ENCODE data around the gene DNAJB13. TPM values are rescaled to one million over a fixed set of nuclear protein-coding genes. Genes with fewer than 3 reads are reported as not detected.
"Not testable (repeated sequence)": the region's sequence is repeated elsewhere in the genome, so short reads cannot be mapped to it uniquely, and the experiment has no call there.

DNAJB13 gene
- polyA plus RNA-seq, 2 donors: not detected

GRCh38 chr11:73982990-73983740 is 32.3 kb downstream of the DNAJB13 start:
- H3K27me3 ChIP-seq (ENCODE audit: control insufficient read depth in 1 of 2, insufficient read depth in 2 of 2, low read length in 2 of 2): no peaks in the 10 kb centered on the region
- no peaks in the 10 kb centered on the region for H3K9me3 ChIP-seq (ENCODE audit: control insufficient read depth in 2 of 2, insufficient read depth in 1 of 2, low read depth in 1 of 2, low read length in 1 of 2)
- H3K4me3 ChIP-seq (ENCODE audit: low read depth in 1 of 2, low read length in 2 of 2): peak overlapping the region; percentile 49 to 53
- H3K27ac ChIP-seq (ENCODE audit: low read depth in 2 of 2, low read length in 1 of 2): peak overlapping the region; percentile 90 to 93
- H3K36me3 ChIP-seq (ENCODE audit: control insufficient read depth in 2 of 2, insufficient read depth in 2 of 2, low read length in 1 of 2): no peaks in the 10 kb centered on the region
- WGBS, 2 donors: 0 to 1% methylated on average over 52 to 56 of the region's 56 CpGs
- H3K4me1 ChIP-seq (ENCODE audit: control insufficient read depth in 2 of 2, insufficient read depth in 2 of 2, low read length in 1 of 2): no peaks in the 10 kb centered on the region

- Histone ChIP-seq H3K9me3 (ENCODE audit: control insufficient read depth in 2 of 2, insufficient read depth in 1 of 2, low read depth in 1 of 2, low read length in 1 of 2) (no peaks in the 10 kb centered on the region), H3K27me3 (ENCODE audit: control insufficient read depth in 1 of 2, insufficient read depth in 2 of 2, low read length in 2 of 2) (no peaks in the 10 kb centered on the region), H3K36me3 (ENCODE audit: control insufficient read depth in 2 of 2, insufficient read depth in 2 of 2, low read length in 1 of 2) (no peaks in the 10 kb centered on the region), H3K4me3 (ENCODE audit: low read depth in 1 of 2, low read length in 2 of 2) (peak overlapping the region; percentile 49 to 53), H3K27ac (ENCODE audit: low read depth in 2 of 2, low read length in 1 of 2) (peak overlapping the region; percentile 11 to 93), H3K4me1 (ENCODE audit: control insufficient read depth in 2 of 2, insufficient read depth in 2 of 2, low read length in 1 of 2) (no peaks in the 10 kb centered on the region)
- WGBS, 2 donors: 51 to 55% methylated on average over 18 of the region's 18 CpGs
These were observed 33.1 kb downstream of the DNAJB13 start for GRCh38 chr11:73983741-73984538.

- H3K9me3 ChIP-seq (ENCODE audit: control insufficient read depth in 2 of 2, insufficient read depth in 1 of 2, low read depth in 1 of 2, low read length in 1 of 2); H3K4me1 ChIP-seq (ENCODE audit: control insufficient read depth in 2 of 2, insufficient read depth in 2 of 2, low read length in 1 of 2); H3K27me3 ChIP-seq (ENCODE audit: control insufficient read depth in 1 of 2, insufficient read depth in 2 of 2, low read length in 2 of 2); H3K27ac ChIP-seq (ENCODE audit: low read depth in 2 of 2, low read length in 1 of 2); H3K4me3 ChIP-seq (ENCODE audit: low read depth in 1 of 2, low read length in 2 of 2); H3K36me3 ChIP-seq (ENCODE audit: control insufficient read depth in 2 of 2, insufficient read depth in 2 of 2, low read length in 1 of 2): not testable (repeated sequence)
- 91 to 96% methylated on average over 4 of the region's 4 CpGs for WGBS, 2 donors
These were observed 34.8 kb downstream of the DNAJB13 start for GRCh38 chr11:73985661-73986060.

- no peaks in the 10 kb centered on the region for H3K27me3 ChIP-seq (ENCODE audit: control insufficient read depth in 1 of 2, insufficient read depth in 2 of 2, low read length in 2 of 2)
- H3K9me3 ChIP-seq (ENCODE audit: control insufficient read depth in 2 of 2, insufficient read depth in 1 of 2, low read depth in 1 of 2, low read length in 1 of 2): no peaks in the 10 kb centered on the region
- no peaks in the 10 kb centered on the region for H3K36me3 ChIP-seq (ENCODE audit: control insufficient read depth in 2 of 2, insufficient read depth in 2 of 2, low read length in 1 of 2)
- H3K4me3 ChIP-seq (ENCODE audit: low read depth in 1 of 2, low read length in 2 of 2): no peak overlapping the region
- no peaks in the 10 kb centered on the region for H3K4me1 ChIP-seq (ENCODE audit: control insufficient read depth in 2 of 2, insufficient read depth in 2 of 2, low read length in 1 of 2)
- no peak overlapping the region for H3K27ac ChIP-seq (ENCODE audit: low read depth in 2 of 2, low read length in 1 of 2)
- 85 to 90% methylated on average over 7 of the region's 7 CpGs for WGBS, 2 donors
These were observed 37.4 kb downstream of the DNAJB13 start for GRCh38 chr11:73988227-73988626.

GRCh38 chr11:73989156-73989555 is 38.3 kb downstream of the DNAJB13 start:
- Histone ChIP-seq H3K36me3 (ENCODE audit: control insufficient read depth in 2 of 2, insufficient read depth in 2 of 2, low read length in 1 of 2) (no peaks in the 10 kb centered on the region), H3K9me3 (ENCODE audit: control insufficient read depth in 2 of 2, insufficient read depth in 1 of 2, low read depth in 1 of 2, low read length in 1 of 2) (no peaks in the 10 kb centered on the region), H3K27me3 (ENCODE audit: control insufficient read depth in 1 of 2, insufficient read depth in 2 of 2, low read length in 2 of 2) (no peaks in the 10 kb centered on the region), H3K4me1 (ENCODE audit: control insufficient read depth in 2 of 2, insufficient read depth in 2 of 2, low read length in 1 of 2) (no peaks in the 10 kb centered on the region), H3K27ac (ENCODE audit: low read depth in 2 of 2, low read length in 1 of 2) (no peak overlapping the region), H3K4me3 (ENCODE audit: low read depth in 1 of 2, low read length in 2 of 2) (no peak overlapping the region)
- WGBS, 2 donors: 94% methylated on average over 6 of the region's 6 CpGs

GRCh38 chr11:73990730-73991129 is 39.9 kb downstream of the DNAJB13 start:
- H3K36me3 ChIP-seq (ENCODE audit: control insufficient read depth in 2 of 2, insufficient read depth in 2 of 2, low read length in 1 of 2): no peaks in the 10 kb centered on the region
- WGBS, 2 donors: 79 to 83% methylated on average over 2 of the region's 2 CpGs

GRCh38 chr11:73991471-73992006 is 40.7 kb downstream of the DNAJB13 start:
- no peaks in the 10 kb centered on the region for H3K36me3 ChIP-seq (ENCODE audit: control insufficient read depth in 2 of 2, insufficient read depth in 2 of 2, low read length in 1 of 2)
- H3K9me3 ChIP-seq (ENCODE audit: control insufficient read depth in 2 of 2, insufficient read depth in 1 of 2, low read depth in 1 of 2, low read length in 1 of 2): no peaks in the 10 kb centered on the region
- H3K4me3 ChIP-seq (ENCODE audit: low read depth in 1 of 2, low read length in 2 of 2): no peak overlapping the region
- H3K27ac ChIP-seq (ENCODE audit: low read depth in 2 of 2, low read length in 1 of 2): no peak overlapping the region
- no peaks in the 10 kb centered on the region for H3K4me1 ChIP-seq (ENCODE audit: control insufficient read depth in 2 of 2, insufficient read depth in 2 of 2, low read length in 1 of 2)
- H3K27me3 ChIP-seq (ENCODE audit: control insufficient read depth in 1 of 2, insufficient read depth in 2 of 2, low read length in 2 of 2): no peaks in the 10 kb centered on the region
- 82% methylated on average over 6 of the region's 6 CpGs for WGBS, 2 donors

More at GRCh38 chr11:73990730-73991129, 39.9 kb downstream of the DNAJB13 start:
- Histone ChIP-seq H3K27me3 (ENCODE audit: control insufficient read depth in 1 of 2, insufficient read depth in 2 of 2, low read length in 2 of 2) (no peaks in the 10 kb centered on the region), H3K27ac (ENCODE audit: low read depth in 2 of 2, low read length in 1 of 2) (no peak overlapping the region), H3K9me3 (ENCODE audit: control insufficient read depth in 2 of 2, insufficient read depth in 1 of 2, low read depth in 1 of 2, low read length in 1 of 2) (no peaks in the 10 kb centered on the region), H3K4me3 (ENCODE audit: low read depth in 1 of 2, low read length in 2 of 2) (no peak overlapping the region), H3K4me1 (ENCODE audit: control insufficient read depth in 2 of 2, insufficient read depth in 2 of 2, low read length in 1 of 2) (no peaks in the 10 kb centered on the region)

GRCh38 chr11:73995247-73995646 is 44.4 kb downstream of the DNAJB13 start:
- H3K27me3 ChIP-seq (ENCODE audit: control insufficient read depth in 1 of 2, insufficient read depth in 2 of 2, low read length in 2 of 2): no peaks in the 10 kb centered on the region
- no peak overlapping the region for H3K4me3 ChIP-seq (ENCODE audit: low read depth in 1 of 2, low read length in 2 of 2)
- no peaks in the 10 kb centered on the region for H3K4me1 ChIP-seq (ENCODE audit: control insufficient read depth in 2 of 2, insufficient read depth in 2 of 2, low read length in 1 of 2)
- no peak overlapping the region for H3K27ac ChIP-seq (ENCODE audit: low read depth in 2 of 2, low read length in 1 of 2)
- no peaks in the 10 kb centered on the region for H3K36me3 ChIP-seq (ENCODE audit: control insufficient read depth in 2 of 2, insufficient read depth in 2 of 2, low read length in 1 of 2)
- 71 to 82% methylated on average over 2 of the region's 2 CpGs for WGBS, 2 donors
- H3K9me3 ChIP-seq (ENCODE audit: control insufficient read depth in 2 of 2, insufficient read depth in 1 of 2, low read depth in 1 of 2, low read length in 1 of 2): no peaks in the 10 kb centered on the region

GRCh38 chr11:73995731-73996130 is 44.9 kb downstream of the DNAJB13 start:
- WGBS, 2 donors: 58 to 80% methylated on average over 2 of the region's 2 CpGs
- Histone ChIP-seq H3K4me3 (ENCODE audit: low read depth in 1 of 2, low read length in 2 of 2) (no peak overlapping the region), H3K27ac (ENCODE audit: low read depth in 2 of 2, low read length in 1 of 2) (no peak overlapping the region)

More at GRCh38 chr11:73995731-73996130, 44.9 kb downstream of the DNAJB13 start:
- Histone ChIP-seq H3K36me3 (ENCODE audit: control insufficient read depth in 2 of 2, insufficient read depth in 2 of 2, low read length in 1 of 2) (no peaks in the 10 kb centered on the region), H3K4me1 (ENCODE audit: control insufficient read depth in 2 of 2, insufficient read depth in 2 of 2, low read length in 1 of 2) (no peaks in the 10 kb centered on the region), H3K27me3 (ENCODE audit: control insufficient read depth in 1 of 2, insufficient read depth in 2 of 2, low read length in 2 of 2) (no peaks in the 10 kb centered on the region), H3K9me3 (ENCODE audit: control insufficient read depth in 2 of 2, insufficient read depth in 1 of 2, low read depth in 1 of 2, low read length in 1 of 2) (no peaks in the 10 kb centered on the region)

All from esophagus (tissue), 2 donors.